OCI-LY1 (cell line): ENCODE data around the gene NDC80.

Source experiments
- H2AFZ ChIP-seq: fragments of 200-600 bp; sonication (generic), shearing (Covaris generic); 2 replicates; pipeline ENCODE4 v1.6.0; 2014; ENCODE audit warnings: antibody characterized with exemption, mild to moderate bottlenecking, low read length
- H3F3A ChIP-seq: fragments of 200-600 bp; sonication (generic), shearing (Covaris generic); 2 replicates; pipeline ENCODE4 v1.6.0; 2014; ENCODE audit warnings: mild to moderate bottlenecking, antibody characterized with exemption, low read length, moderate library complexity; ENCODE audit not compliant: insufficient read depth
- H3K27ac ChIP-seq: fragments of 200-600 bp; sonication (generic); 2 replicates; pipeline ENCODE4 v1.5.1; 2014; ENCODE audit warnings: low read length, mixed run types, mild to moderate bottlenecking, low read depth; ENCODE audit not compliant: poor library complexity, severe bottlenecking
- H3K27me3 ChIP-seq: fragments of 200-600 bp; sonication (generic); 2 replicates; pipeline ENCODE4 v1.6.0; 2014; ENCODE audit warnings: antibody characterized with exemption, mild to moderate bottlenecking, low read length, moderate library complexity; ENCODE audit not compliant: insufficient read depth
- H3K36me3 ChIP-seq: fragments of 200-600 bp; sonication (generic); 2 replicates; pipeline ENCODE4 v1.6.1; 2014; ENCODE audit warnings: mild to moderate bottlenecking, antibody characterized with exemption, low read length, moderate library complexity, mixed read lengths; ENCODE audit not compliant: insufficient read depth
- H3K4me1 ChIP-seq: fragments of 200-600 bp; sonication (generic); 2 replicates; pipeline ENCODE4 v1.5.1; 2014; ENCODE audit warnings: mild to moderate bottlenecking, low read length, moderate library complexity; ENCODE audit not compliant: insufficient read depth, severe bottlenecking
- H3K4me2 ChIP-seq: fragments of 200-600 bp; sonication (generic), shearing (Covaris generic); 2 replicates; pipeline ENCODE4 v1.6.1; 2014; ENCODE audit warnings: low read length
- H3K4me3 ChIP-seq: fragments of 200-600 bp; sonication (generic); 2 replicates; pipeline ENCODE4 v1.5.1; 2014; ENCODE audit warnings: low read length, low read depth, mild to moderate bottlenecking, mixed read lengths; ENCODE audit not compliant: poor library complexity, severe bottlenecking
- H3K79me2 ChIP-seq: fragments of 200-600 bp; shearing (Covaris generic); 2 replicates; pipeline ENCODE4 v1.6.1; 2016; ENCODE audit warnings: mixed run types, low read length, mixed read lengths; ENCODE audit not compliant: insufficient read depth
- H3K9ac ChIP-seq: fragments of 200-600 bp; sonication (generic), shearing (Covaris generic); 2 replicates; pipeline ENCODE4 v1.6.1; 2014; ENCODE audit warnings: mild to moderate bottlenecking, low read length, mixed read lengths
- H3K9me2 ChIP-seq: fragments of 200-600 bp; sonication (generic), shearing (Covaris generic); 2 replicates; pipeline ENCODE4 v1.6.1; 2014; ENCODE audit warnings: low read depth, mild to moderate bottlenecking, low read length, mixed read lengths
- H3K9me3 ChIP-seq: fragments of 200-600 bp; shearing (Covaris generic); 2 replicates; pipeline ENCODE4 v1.6.1; 2014; ENCODE audit warnings: low read length, mixed read lengths
- H4K20me1 ChIP-seq: fragments of 200-600 bp; sonication (generic), shearing (Covaris generic); 2 replicates; pipeline ENCODE4 v1.6.0; 2016; ENCODE audit warnings: mild to moderate bottlenecking, low read length; ENCODE audit not compliant: insufficient read depth
- EZH2 ChIP-seq: fragments of 200-600 bp; sonication (generic), shearing (Covaris generic); IDR thresholded peaks from 2 replicates; pipeline ENCODE4 v1.8.0; 2017; ENCODE audit warnings: borderline replicate concordance, mixed run types, mild to moderate bottlenecking, antibody characterized with exemption, low read length, moderate library complexity, mixed read lengths
- TF ChIP-seq, protein P1 (sequence below): fragments of 200-600 bp; sonication (generic), shearing (Covaris generic); IDR thresholded peaks from 2 replicates; pipeline ENCODE4 v1.5.1; 2017; ENCODE audit warnings: mild to moderate bottlenecking, antibody characterized with exemption, low read length, moderate library complexity, mixed read lengths

Gene NDC80

GRCh38 chr18:2549462-2549861, 21.9 kb upstream of the NDC80 start:
- no peaks in the 10 kb centered on the region for H3K27me3 ChIP-seq
- no peaks in the 10 kb centered on the region for H3K36me3 ChIP-seq
- no peaks in the 10 kb centered on the region for H3K9me3 ChIP-seq
- no peaks in the 10 kb centered on the region for H4K20me1 ChIP-seq
- no peaks in the 10 kb centered on the region for H3K79me2 ChIP-seq
- no peak overlapping the region for H3K27ac ChIP-seq
- no peaks in the 10 kb centered on the region for H3F3A ChIP-seq
- H2AFZ ChIP-seq = no peak overlapping the region
- no peaks in the 10 kb centered on the region for H3K4me1 ChIP-seq
- TF ChIP-seq, protein P1, sequence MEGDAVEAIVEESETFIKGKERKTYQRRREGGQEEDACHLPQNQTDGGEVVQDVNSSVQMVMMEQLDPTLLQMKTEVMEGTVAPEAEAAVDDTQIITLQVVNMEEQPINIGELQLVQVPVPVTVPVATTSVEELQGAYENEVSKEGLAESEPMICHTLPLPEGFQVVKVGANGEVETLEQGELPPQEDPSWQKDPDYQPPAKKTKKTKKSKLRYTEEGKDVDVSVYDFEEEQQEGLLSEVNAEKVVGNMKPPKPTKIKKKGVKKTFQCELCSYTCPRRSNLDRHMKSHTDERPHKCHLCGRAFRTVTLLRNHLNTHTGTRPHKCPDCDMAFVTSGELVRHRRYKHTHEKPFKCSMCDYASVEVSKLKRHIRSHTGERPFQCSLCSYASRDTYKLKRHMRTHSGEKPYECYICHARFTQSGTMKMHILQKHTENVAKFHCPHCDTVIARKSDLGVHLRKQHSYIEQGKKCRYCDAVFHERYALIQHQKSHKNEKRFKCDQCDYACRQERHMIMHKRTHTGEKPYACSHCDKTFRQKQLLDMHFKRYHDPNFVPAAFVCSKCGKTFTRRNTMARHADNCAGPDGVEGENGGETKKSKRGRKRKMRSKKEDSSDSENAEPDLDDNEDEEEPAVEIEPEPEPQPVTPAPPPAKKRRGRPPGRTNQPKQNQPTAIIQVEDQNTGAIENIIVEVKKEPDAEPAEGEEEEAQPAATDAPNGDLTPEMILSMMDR = no peak
- TF ChIP-seq EZH2 = no peak
- H3K9me2 ChIP-seq = no peaks in the 10 kb centered on the region
- H3K4me2 ChIP-seq = no peak overlapping the region
- no peak overlapping the region for H3K4me3 ChIP-seq
- H3K9ac ChIP-seq = no peak overlapping the region

GRCh38 chr18:2551425-2551824, 19.9 kb upstream of the NDC80 start:
- Histone ChIP-seq H3K27me3 (no peaks in the 10 kb centered on the region), H3K4me1 (no peaks in the 10 kb centered on the region), H3K27ac (no peak overlapping the region), H2AFZ (no peak overlapping the region), H3K4me2 (no peak overlapping the region), H3K4me3 (no peak overlapping the region), H3K9ac (no peak overlapping the region), H3F3A (no peaks in the 10 kb centered on the region), H4K20me1 (no peaks in the 10 kb centered on the region), H3K36me3 (no peaks in the 10 kb centered on the region), H3K9me3 (no peaks in the 10 kb centered on the region), H3K79me2 (no peaks in the 10 kb centered on the region), H3K9me2 (no peaks in the 10 kb centered on the region)
- TF ChIP-seq, protein P1 = no peak
- TF ChIP-seq EZH2 = no peak

GRCh38 chr18:2554696-2555095, 16.7 kb upstream of the NDC80 start:
- Histone ChIP-seq H3F3A (no peaks in the 10 kb centered on the region), H3K27me3 (no peaks in the 10 kb centered on the region), H3K9ac (no peak overlapping the region), H3K9me3 (no peaks in the 10 kb centered on the region), H2AFZ (no peak overlapping the region), H3K4me1 (no peaks in the 10 kb centered on the region), H3K4me2 (no peak overlapping the region), H3K79me2 (no peaks in the 10 kb centered on the region), H3K9me2 (no peaks in the 10 kb centered on the region), H4K20me1 (no peaks in the 10 kb centered on the region), H3K36me3 (no peaks in the 10 kb centered on the region), H3K4me3 (no peak overlapping the region), H3K27ac (no peak overlapping the region)
- no peak for TF ChIP-seq EZH2
- TF ChIP-seq, protein P1 = no peak
